OCI-LY7 (cell line): ENCODE data around the gene TRIM14.

Experiments
- EZH2phosphoT487 ChIP-seq: fragments of 200-600 bp; sonication (generic); IDR thresholded peaks from 2 replicates; pipeline ENCODE4 v1.6.1; 2018; ENCODE audit warnings: low read depth, borderline replicate concordance, mild to moderate bottlenecking, mixed run types, antibody characterized with exemption, low read length, moderate library complexity, mixed read lengths
- TF ChIP-seq, protein P1 (sequence below): fragments of 200-600 bp; sonication (generic); conservative IDR thresholded peaks from 2 replicates; pipeline ENCODE4 v1.5.1; 2014; ENCODE audit warnings: mild to moderate bottlenecking, antibody characterized with exemption, low read length, moderate library complexity, mixed read lengths

DNA sequence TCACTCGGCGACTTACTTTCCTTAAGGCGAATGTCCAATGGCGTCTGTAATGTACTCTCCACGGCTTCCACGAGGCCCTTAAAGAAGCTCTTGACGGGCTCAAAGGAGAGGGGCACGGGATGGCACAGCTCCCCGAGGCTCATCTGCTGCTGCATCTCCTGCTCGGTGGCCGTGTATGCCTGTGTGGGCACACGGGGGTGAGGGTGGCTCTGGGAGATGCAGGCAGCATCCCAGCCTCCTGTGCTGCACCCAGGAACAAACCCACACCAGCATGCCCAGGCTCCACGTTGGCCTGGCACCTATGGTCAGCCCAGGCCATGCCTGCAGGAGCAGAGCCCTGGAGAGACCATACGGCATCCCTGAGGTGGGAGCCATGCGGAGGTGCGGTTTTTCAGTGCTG is 24.2 kb downstream of the TRIM14 start:
- TF ChIP-seq, protein P1, sequence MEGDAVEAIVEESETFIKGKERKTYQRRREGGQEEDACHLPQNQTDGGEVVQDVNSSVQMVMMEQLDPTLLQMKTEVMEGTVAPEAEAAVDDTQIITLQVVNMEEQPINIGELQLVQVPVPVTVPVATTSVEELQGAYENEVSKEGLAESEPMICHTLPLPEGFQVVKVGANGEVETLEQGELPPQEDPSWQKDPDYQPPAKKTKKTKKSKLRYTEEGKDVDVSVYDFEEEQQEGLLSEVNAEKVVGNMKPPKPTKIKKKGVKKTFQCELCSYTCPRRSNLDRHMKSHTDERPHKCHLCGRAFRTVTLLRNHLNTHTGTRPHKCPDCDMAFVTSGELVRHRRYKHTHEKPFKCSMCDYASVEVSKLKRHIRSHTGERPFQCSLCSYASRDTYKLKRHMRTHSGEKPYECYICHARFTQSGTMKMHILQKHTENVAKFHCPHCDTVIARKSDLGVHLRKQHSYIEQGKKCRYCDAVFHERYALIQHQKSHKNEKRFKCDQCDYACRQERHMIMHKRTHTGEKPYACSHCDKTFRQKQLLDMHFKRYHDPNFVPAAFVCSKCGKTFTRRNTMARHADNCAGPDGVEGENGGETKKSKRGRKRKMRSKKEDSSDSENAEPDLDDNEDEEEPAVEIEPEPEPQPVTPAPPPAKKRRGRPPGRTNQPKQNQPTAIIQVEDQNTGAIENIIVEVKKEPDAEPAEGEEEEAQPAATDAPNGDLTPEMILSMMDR: no peak
- no peak for TF ChIP-seq EZH2phosphoT487
